OCI-LY7 (cell line): ENCODE data around the gene CCDC30.

Experiments used
- CTCF ChIP-seq: fragments of 200-600 bp; sonication (generic); conservative IDR thresholded peaks from 2 replicates; pipeline ENCODE4 v1.5.1; 2014; ENCODE audit warnings: mild to moderate bottlenecking, antibody characterized with exemption, low read length, moderate library complexity, mixed read lengths
- EZH2phosphoT487 ChIP-seq: fragments of 200-600 bp; sonication (generic); IDR thresholded peaks from 2 replicates; pipeline ENCODE4 v1.6.1; 2018; ENCODE audit warnings: low read depth, borderline replicate concordance, mild to moderate bottlenecking, mixed run types, antibody characterized with exemption, low read length, moderate library complexity, mixed read lengths

GRCh38 chr1:42692461-42692860 lies 229.4 kb downstream of the CCDC30 start:
- TF ChIP-seq CTCF (no peak), EZH2phosphoT487 (no peak)
